D721Med (cell line): ENCODE results near the gene DNMT3A.
"Not testable (repeated sequence)": the region's sequence is repeated elsewhere in the genome, so short reads cannot be mapped to it uniquely, and the experiment has no call there.

Experiments used
- DNase-seq: peaks from one replicate; pipeline ENCODE4 v3.0.0; 2011; ENCODE audit warnings: low spot score; ENCODE audit not compliant: insufficient read length
- FAIRE-seq: peaks from 2 replicates; lab custom pipeline; 2011; peaks lifted over from hg19 to GRCh38; lab: Jason Lieb, UNC
- TF ChIP-seq, protein P1 (sequence below): IDR thresholded peaks from 2 replicates; pipeline ENCODE4 v1.5.1; 2012; ENCODE audit warnings: mild to moderate bottlenecking, control low read depth; ENCODE audit not compliant: insufficient read depth; ENCODE audit errors: missing control alignments

The DNMT3A gene

DNA sequence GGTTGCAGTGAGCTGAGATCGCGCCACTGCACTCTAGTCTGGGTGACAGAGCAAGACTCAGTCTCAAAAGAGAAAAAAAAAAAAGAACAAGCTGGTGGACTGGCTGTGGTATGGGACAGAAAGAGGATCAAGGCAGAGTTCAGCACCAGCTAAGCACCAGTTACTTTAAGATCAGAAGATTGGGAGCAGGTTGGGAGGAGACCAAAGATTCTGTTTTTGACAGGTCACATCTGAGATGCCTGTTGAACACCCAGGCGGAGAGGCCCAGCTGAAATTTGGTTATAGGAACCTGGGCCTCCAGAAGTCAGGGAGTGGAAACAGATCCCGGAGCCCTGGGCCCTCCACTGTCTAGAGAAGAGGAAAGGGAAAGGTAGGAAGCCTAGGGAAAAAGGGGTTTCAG, 120.1 kb downstream of the DNMT3A start:
- no peak for FAIRE-seq
- no peak for DNase-seq
- TF ChIP-seq, protein P1, sequence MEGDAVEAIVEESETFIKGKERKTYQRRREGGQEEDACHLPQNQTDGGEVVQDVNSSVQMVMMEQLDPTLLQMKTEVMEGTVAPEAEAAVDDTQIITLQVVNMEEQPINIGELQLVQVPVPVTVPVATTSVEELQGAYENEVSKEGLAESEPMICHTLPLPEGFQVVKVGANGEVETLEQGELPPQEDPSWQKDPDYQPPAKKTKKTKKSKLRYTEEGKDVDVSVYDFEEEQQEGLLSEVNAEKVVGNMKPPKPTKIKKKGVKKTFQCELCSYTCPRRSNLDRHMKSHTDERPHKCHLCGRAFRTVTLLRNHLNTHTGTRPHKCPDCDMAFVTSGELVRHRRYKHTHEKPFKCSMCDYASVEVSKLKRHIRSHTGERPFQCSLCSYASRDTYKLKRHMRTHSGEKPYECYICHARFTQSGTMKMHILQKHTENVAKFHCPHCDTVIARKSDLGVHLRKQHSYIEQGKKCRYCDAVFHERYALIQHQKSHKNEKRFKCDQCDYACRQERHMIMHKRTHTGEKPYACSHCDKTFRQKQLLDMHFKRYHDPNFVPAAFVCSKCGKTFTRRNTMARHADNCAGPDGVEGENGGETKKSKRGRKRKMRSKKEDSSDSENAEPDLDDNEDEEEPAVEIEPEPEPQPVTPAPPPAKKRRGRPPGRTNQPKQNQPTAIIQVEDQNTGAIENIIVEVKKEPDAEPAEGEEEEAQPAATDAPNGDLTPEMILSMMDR, result no peak

DNA sequence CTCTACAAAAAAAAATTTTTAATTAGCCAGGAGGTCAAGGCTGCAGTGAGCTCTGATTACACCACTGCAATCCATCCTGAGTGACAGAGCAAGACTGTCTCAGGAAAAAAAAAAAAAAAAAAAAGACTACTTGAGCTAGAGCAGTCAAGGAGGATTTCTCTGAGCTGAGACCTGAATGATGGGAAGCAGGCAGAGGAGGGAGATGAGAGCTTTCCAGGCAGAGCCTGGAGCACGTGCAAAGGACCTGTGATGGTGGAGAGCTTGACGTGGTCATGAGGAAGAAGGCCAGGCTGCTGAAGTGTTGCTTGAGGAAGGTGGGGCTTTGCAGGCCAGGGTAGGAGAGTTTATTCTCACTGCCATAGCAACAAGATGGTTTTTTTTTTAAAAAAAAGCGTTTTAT, 121.4 kb downstream of the DNMT3A start:
- FAIRE-seq, result no peak
- DNase-seq, result no peak
- TF ChIP-seq, protein P1, result no peak

DNA sequence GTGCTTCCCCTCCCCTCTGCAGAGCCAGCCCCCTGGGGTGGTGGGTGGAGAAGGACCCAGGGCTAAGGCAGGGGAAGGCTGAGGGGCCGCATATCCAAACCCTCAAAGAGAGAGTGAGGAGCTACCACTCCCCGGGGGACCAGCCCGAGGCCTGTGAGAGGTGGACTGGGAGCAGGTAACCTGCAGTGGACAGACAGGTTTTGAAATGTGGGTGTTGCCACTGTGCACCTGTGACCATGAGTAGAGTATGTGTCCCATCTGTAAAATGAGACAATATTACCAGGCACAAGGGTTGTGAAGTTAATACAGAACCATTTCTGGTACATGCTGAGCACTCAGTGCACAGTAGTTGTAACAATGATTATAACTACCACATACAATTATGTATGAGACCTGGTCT, 122.1 kb downstream of the DNMT3A start:
- DNase-seq, result no peak
- TF ChIP-seq, protein P1, result no peak
- no peak for FAIRE-seq

DNA sequence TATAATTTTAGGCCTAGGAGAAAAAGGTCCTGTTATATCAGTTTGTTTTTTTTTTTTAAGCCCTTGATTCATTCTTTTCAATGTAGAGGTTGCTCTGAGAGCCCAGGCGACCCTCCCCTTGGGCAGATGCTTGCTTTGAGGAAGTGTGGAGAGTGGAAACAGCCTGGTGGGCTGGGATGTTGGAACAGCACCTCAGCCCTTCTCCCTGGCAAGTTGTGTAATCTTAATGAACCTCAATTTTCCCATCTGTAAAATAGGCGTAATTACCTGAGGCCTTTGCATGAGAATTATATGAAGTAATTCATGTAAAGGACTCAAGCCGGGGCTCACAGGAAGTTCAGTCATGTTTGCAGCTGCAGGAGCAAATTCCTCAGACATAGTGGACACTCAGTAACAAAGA, 123.6 kb downstream of the DNMT3A start:
- FAIRE-seq (no peak), DNase-seq (no peak)

DNA sequence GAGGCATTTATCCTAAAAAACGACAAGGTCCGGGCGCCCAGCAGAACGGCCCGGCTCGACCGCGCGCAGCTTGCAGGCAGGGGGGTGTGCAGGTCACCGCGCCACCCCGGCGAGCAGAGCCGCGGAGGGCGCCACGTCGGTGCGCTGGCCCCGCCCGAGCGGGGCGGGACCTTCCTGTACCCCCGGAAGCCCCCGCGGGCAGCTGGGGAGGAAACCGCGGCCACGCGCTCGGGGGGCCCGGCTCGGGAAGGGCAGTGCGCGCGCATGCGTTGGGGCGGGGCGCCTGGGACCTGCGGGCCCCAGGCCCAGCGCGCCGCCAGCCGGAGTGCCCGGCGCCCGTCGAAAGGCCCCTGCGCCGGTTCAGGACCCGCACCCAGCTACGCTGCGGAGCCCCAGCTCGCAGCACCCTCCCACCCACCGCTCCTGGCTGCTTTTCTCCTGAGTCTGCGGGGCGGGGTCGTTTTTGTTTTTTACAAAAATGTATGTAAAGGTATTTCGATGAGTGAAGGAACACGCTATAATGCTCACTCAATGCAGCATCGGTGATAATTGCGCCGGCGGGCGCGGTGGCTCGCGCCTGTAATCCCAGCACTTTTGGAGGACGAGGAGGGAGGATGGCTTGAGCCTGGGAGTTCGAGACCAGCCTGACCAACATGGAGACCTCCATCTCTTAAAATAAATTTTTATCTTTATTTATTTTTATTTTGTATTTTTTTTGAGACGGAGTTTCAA, 125.6 kb downstream of the DNMT3A start:
- DNase-seq (no peak), FAIRE-seq (no peak)

More for the DNA sequence above, 123.6 kb downstream of the DNMT3A start:
- TF ChIP-seq, protein P1, result no peak

GRCh38 chr2:25215232-25215631, 126.5 kb downstream of the DNMT3A start:
- TF ChIP-seq, protein P1, result no peak
- FAIRE-seq (no peak), DNase-seq (no peak)

More for the DNA sequence above, 125.6 kb downstream of the DNMT3A start:
- TF ChIP-seq, protein P1, result no peak

GRCh38 chr2:25213229-25213628, 128.5 kb downstream of the DNMT3A start:
- FAIRE-seq, result no peak
- no peak for DNase-seq
- TF ChIP-seq, protein P1, result no peak

DNA sequence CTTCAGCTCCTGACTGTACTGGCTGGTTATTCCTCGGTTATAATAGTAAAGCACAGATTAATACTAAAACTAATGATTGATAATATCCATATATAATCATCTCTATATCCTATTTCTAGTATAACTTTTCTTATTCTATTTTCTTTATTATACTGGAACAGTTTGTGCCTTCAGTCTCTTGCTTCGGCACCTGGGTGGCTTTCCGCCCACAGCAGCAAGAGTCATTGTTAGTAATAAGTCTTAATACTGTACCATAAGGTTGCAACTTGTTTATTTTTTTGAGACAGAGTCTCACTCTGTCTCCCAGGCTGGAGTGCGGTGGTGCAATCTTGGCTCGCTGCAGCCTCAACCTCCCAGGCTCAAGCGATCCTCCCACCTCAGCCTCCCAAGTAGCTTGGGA, 130.8 kb downstream of the DNMT3A start:
- FAIRE-seq, DNase-seq: not testable (repeated sequence)
